Measurements from ENCODE around the gene CD52.

- TF ChIP-seq ZNF232 (CRISPR knock-in tag; IDR thresholded peaks at IDR 0.05) (no peak), CTCF (IDR thresholded peaks at IDR 0.05) (no peak), ZSCAN18 (CRISPR knock-in tag; IDR thresholded peaks at IDR 0.05) (no peak), STAT6 (CRISPR knock-in tag; conservative IDR thresholded peaks at IDR 0.05; ENCODE audit: low read depth) (no peak), IRF2 (CRISPR knock-in tag; IDR thresholded peaks at IDR 0.05; ENCODE audit: borderline replicate concordance, low read depth) (no peak), USF1 (CRISPR knock-in tag; IDR thresholded peaks at IDR 0.05) (no peak)
- TF ChIP-seq, protein P1, sequence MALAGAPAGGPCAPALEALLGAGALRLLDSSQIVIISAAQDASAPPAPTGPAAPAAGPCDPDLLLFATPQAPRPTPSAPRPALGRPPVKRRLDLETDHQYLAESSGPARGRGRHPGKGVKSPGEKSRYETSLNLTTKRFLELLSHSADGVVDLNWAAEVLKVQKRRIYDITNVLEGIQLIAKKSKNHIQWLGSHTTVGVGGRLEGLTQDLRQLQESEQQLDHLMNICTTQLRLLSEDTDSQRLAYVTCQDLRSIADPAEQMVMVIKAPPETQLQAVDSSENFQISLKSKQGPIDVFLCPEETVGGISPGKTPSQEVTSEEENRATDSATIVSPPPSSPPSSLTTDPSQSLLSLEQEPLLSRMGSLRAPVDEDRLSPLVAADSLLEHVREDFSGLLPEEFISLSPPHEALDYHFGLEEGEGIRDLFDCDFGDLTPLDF (CRISPR knock-in tag; IDR thresholded peaks at IDR 0.05) = no peak
Measured at GRCh38 chr1:26318338-26319064, 743 bp downstream of the CD52 start.

Measured in WTC11 (cell line).